Left forelimb (tissue), 1 donor: ENCODE data around the gene IL16.

Experiments
- DNase-seq: peaks from one replicate; pipeline ENCODE4 v3.0.0-alpha.2; 2018; ENCODE audit warnings: low spot score

IL16 gene

GRCh38 chr15:81256916-81257315, 60.2 kb downstream of the IL16 start:
- no peak for DNase-seq

GRCh38 chr15:81257435-81257834, 60.8 kb downstream of the IL16 start:
- no peak for DNase-seq

GRCh38 chr15:81258455-81258854, 61.8 kb downstream of the IL16 start:
- DNase-seq: no peak

- no peak for DNase-seq
These were observed 63.1 kb downstream of the IL16 start for GRCh38 chr15:81259760-81260298.

GRCh38 chr15:81261172-81261811, 64.6 kb downstream of the IL16 start:
- no peak for DNase-seq

GRCh38 chr15:81263477-81263876, 66.8 kb downstream of the IL16 start:
- DNase-seq: no peak

GRCh38 chr15:81264072-81264857, 67.6 kb downstream of the IL16 start:
- DNase-seq: no peak

- DNase-seq: no peak
These were observed 68.7 kb downstream of the IL16 start for GRCh38 chr15:81265256-81265943.

- peak; percentile 87 for DNase-seq
These were observed 69.5 kb downstream of the IL16 start for GRCh38 chr15:81265944-81266775.

GRCh38 chr15:81268340-81268739, 71.7 kb downstream of the IL16 start:
- DNase-seq: no peak

- no peak for DNase-seq
These were observed 72.4 kb downstream of the IL16 start for GRCh38 chr15:81268881-81269601.

- no peak for DNase-seq
These were observed 73.5 kb downstream of the IL16 start for GRCh38 chr15:81270188-81270587.

- no peak for DNase-seq
These were observed 74.3 kb downstream of the IL16 start for GRCh38 chr15:81270781-81271491.

- no peak for DNase-seq
These were observed 75.3 kb downstream of the IL16 start for GRCh38 chr15:81271761-81272644.

- no peak for DNase-seq
These were observed 76.5 kb downstream of the IL16 start for GRCh38 chr15:81273200-81273599.

GRCh38 chr15:81273855-81274254, 77.2 kb downstream of the IL16 start:
- DNase-seq: no peak

- DNase-seq: no peak
These were observed 77.6 kb downstream of the IL16 start for GRCh38 chr15:81274255-81274654.

GRCh38 chr15:81274931-81275707, 78.4 kb downstream of the IL16 start:
- DNase-seq: peak; percentile 81
